Pancreas (tissue), 10 donors: Measurements from ENCODE around the gene SON. TPM values are rescaled to one million over a fixed set of nuclear protein-coding genes. Genes with fewer than 3 reads are reported as not detected.

ENCODE experiments used
- ATAC-seq, 4 donors: fragments of 200-7000 bp; cut with Tn5 transposase; one replicate each; pipeline versions ENCODE4 v1.8.0 to v1.9.1; 2020; ENCODE audit warnings: mild to moderate bottlenecking in 4 of 4, moderate library complexity in 4 of 4
- DNase-seq, 6 donors: peaks; one replicate each; pipeline ENCODE4 v3.0.0-alpha.2; 2020
- FAIRE-seq: peaks from 2 replicates; lab custom pipeline; 2012; peaks lifted over from hg19 to GRCh38; lab: Jason Lieb, UNC
- H3K27ac ChIP-seq, 4 donors: fragments of 200-600 bp; sonication (generic); 1 replicate in 3 of 4; 2 replicates in 1 of 4; pipeline versions ENCODE4 v1.5.0 to v1.8.0; 2020
- H3K27me3 ChIP-seq, 4 donors: fragments of 200-600 bp; one replicate each; pipeline ENCODE4 v1.8.0; 2021
- H3K36me3 ChIP-seq, 3 donors: fragments of 200-600 bp; sonication (generic) in 1 of 3; one replicate each; pipeline versions ENCODE4 v1.5.0 to v1.8.0; 2020 to 2021
- H3K4me1 ChIP-seq, 3 donors: fragments of 200-600 bp; one replicate each; pipeline ENCODE4 v1.8.0; 2021
- H3K4me3 ChIP-seq, 4 donors: fragments of 200-600 bp; sonication (generic) in 2 of 4; one replicate each; pipeline versions ENCODE4 v1.5.0 to v1.8.0; 2020 to 2021
- H3K9me3 ChIP-seq, 4 donors: fragments of 200-600 bp; one replicate each; pipeline ENCODE4 v1.8.0; 2021
- WGBS, 2 donors: extraction: QIAGEN DNeasy Blood & Tissue Kit; methylation state at CpG; one replicate each; pipeline ENCODE4 v1.1.7; 2013; 5-methylcytosine and 5-hydroxymethylcytosine counted together
- intact Hi-C, 3 donors: fragments of 100-400 bp; cut with DNase I; formaldehyde crosslinking; loops; one replicate each; pipeline versions ENCODE4 v1.11.1 to v1.14.2; 2022
- polyA plus RNA-seq, 2 donors: library from polyadenylated mRNA; stranded (reverse); fragments of 200-250 nt; gene quantifications; one replicate each; pipeline ENCODE4 v1.2.3, GENCODE V29; 2013
- total RNA-seq, 6 donors: library from RNA; stranded (reverse); fragmentation: NEBNext Ultra II Directional in 4 of 6; extraction: Animal tissue kit (Norgen Biotek cat#: 25700) in 4 of 6; gene quantifications; one replicate each; pipeline versions ENCODE4 v1.2.1 to v1.2.4, GENCODE V29; 2021 to 2023
- TF ChIP-seq, protein P1 (sequence below), 4 donors: fragments of 200-600 bp; sonication (generic) in 3 of 4; IDR thresholded peaks; one replicate each; pipeline versions ENCODE4 v1.5.0 to v1.8.0; 2021; ENCODE audit warnings: antibody characterized with exemption in 4 of 4
- donor health status: healthy with polysubstance abuse.
- donor health status: DM: no; HTN: no; CAD: no; lungs with moderate emphysema.
- donor health status: DM: no; HTN: no; CAD: no.
- donor health status: control.
- donor health status: control.
- donor health status: Bipolar disorder and iron deficiency.
- donor health status: DM: yes; HTN: yes; CAD: no.
- donor health status: DM: no; HTN: no; CAD: no.
- donor health status: DM: no; HTN: no; CAD: no.
- donor health status: DM: yes; HTN: yes; CAD: no.

SON gene
- total and polyA plus RNA-seq, 8 donors: 82.5 to 205 (median 102) TPM

DNA sequence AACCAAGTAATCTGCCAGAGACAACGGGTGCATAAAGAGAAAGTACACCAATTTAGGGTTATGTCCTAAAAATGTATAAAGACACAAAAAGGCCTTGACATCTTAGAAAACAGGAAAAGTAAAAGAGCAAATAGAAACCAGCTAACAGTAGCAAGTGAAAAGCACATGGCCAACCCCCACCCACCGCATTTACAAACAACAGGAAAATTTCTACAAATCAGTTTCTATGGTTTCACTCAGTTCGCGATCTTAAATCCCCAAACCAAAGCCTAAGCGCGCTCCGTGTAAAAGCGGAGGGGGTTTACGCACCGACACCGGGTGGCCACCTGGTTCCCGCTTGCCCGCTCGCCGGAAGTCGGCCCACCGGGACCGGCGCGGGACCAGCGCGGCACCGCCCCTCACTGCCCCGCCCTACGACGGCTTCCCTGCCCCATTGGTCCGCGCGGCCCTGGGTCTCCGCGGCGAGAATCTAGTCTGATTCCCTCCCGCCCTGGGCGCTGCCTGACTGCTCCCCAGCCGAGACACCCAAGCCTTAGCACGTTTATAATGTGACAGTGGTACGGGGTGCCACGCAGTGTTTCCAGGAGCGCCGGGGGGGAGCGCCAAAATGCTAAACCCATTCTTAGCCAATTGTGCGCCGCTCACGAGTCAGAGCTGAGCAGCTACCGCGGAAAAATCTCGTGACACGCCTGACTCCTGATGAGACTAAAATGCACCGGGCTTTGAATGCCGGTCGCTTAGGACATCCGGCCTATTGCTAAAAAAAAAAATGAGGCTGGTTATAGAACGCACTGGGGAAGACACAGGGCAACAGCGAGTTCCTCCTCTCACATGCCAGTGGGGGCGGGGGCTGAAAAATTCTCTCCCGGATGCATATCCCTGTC, 840 bp upstream of the SON start, which contains the start of gene GART:
GART (minus strand) TSS at position 362 of the 884 bp plus-strand sequence. CDS start 2,802 bp downstream, outside the sequence.
- Histone ChIP-seq H3K4me3 (peak within 1 kb of the TSS; percentile 38 to 82 (median 74)), H3K27ac (peak within 1 kb of the TSS; percentile 98 to 100 (median 100)), H3K36me3 (peaks cover 0 to 21% (median 6%) of the 10 kb centered on the region in 3 donors), H3K4me1 (peaks cover 13 to 39% (median 20%) of the 10 kb centered on the region in 3 donors), H3K9me3 (no peaks in the 10 kb centered on the region), H3K27me3 (no peaks in the 10 kb centered on the region)
- DNase-seq (peak; percentile 77 to 91 (median 81)), FAIRE-seq (no peak), ATAC-seq (peak; percentile 76 to 90 (median 81))
- intact Hi-C loops: no loop called here
- TF ChIP-seq, protein P1, sequence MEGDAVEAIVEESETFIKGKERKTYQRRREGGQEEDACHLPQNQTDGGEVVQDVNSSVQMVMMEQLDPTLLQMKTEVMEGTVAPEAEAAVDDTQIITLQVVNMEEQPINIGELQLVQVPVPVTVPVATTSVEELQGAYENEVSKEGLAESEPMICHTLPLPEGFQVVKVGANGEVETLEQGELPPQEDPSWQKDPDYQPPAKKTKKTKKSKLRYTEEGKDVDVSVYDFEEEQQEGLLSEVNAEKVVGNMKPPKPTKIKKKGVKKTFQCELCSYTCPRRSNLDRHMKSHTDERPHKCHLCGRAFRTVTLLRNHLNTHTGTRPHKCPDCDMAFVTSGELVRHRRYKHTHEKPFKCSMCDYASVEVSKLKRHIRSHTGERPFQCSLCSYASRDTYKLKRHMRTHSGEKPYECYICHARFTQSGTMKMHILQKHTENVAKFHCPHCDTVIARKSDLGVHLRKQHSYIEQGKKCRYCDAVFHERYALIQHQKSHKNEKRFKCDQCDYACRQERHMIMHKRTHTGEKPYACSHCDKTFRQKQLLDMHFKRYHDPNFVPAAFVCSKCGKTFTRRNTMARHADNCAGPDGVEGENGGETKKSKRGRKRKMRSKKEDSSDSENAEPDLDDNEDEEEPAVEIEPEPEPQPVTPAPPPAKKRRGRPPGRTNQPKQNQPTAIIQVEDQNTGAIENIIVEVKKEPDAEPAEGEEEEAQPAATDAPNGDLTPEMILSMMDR (IDR thresholded peaks at IDR 0.05): no peak
- 0% methylated on average over 56 of the region's 56 CpGs for WGBS, 2 donors

DNA sequence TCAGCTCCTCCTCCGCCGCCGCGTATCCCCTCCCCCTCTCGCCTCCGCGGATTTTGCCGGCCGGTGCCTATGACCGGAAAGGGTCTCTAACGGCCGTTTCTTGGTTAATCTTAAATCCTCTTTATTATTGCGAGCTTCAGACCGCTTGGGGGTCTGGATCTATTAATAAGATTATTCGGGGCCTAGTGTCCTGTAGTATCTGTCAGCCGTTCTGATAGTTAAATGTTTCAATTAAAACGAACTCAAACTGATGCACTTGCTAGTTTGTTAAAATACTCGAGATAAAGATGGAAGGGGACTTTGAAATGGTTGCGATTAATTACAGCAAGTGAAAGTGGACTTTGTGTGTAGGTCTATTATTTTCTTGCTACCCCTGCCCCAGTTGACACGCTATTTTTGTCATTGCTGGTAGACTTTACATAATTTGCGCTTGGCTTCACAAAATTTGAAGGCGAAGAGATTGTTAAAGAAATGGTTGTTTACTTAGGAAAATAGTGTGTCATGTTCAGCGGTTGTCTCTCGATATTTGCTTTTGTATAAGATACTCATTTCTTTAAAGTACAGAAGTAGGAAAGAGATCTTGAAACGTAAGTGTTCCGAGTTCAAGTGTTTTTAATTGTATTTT, 779 bp downstream of the SON start:
- TF ChIP-seq, protein P1 (IDR thresholded peaks at IDR 0.05): no peak
- no peak for FAIRE-seq
- peak in 5 of 6 donors; percentile 66 to 83 (median 73) for DNase-seq
- peaks cover 13 to 39% (median 20%) of the 10 kb centered on the region in 3 donors for H3K4me1 ChIP-seq
- H3K4me3 ChIP-seq: peak overlapping the region; percentile 38 to 82 (median 74)
- peak overlapping the region; percentile 98 to 100 (median 100) for H3K27ac ChIP-seq
- WGBS, 2 donors: 1% methylated on average over 26 of the region's 26 CpGs
- intact Hi-C loops: no loop called here
- peaks cover 0 to 17% (median 7%) of the 10 kb centered on the region in 3 donors for H3K36me3 ChIP-seq
- H3K9me3 ChIP-seq: no peaks in the 10 kb centered on the region
- H3K27me3 ChIP-seq: no peaks in the 10 kb centered on the region
- ATAC-seq: peak; percentile 34 to 55 (median 42)

DNA sequence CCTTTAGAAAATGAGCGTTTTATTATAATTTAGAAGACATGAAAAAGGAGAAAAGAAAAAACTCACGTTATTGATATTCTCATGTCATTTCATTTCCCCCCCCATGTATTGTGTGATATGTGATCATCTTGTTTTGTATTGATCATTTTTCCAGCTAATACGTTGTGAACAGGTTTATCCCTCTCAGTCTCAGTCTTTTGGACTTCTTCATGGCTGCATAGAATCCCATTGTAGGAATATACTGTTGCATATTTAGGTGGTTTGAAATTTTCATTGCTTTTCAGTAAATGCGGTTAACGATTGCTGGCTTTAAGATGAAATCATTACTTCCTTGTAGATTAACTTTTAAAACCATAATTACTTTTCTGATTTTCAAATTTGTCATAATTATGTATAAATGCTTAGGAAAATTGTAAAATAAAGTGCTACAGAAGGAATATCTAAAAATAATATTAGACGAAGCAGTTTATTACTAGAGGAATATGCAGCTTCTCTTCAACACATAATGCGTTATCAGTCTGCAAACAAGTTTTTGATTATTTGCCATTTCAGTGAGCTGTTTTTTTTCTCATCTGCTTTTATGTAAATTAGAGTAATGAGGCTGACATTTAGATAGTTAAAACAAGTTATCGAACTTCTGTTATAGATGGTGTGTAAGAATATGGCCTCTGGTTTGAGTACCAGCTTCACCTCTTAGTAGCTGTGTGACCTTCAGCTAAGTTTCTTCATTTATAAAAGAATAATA, 1.8 kb downstream of the SON start:
- Histone ChIP-seq H3K4me1 (peaks cover 13 to 39% (median 20%) of the 10 kb centered on the region in 3 donors), H3K4me3 (peak overlapping the region in 3 of 4 donors; percentile 68 to 82 (median 79)), H3K36me3 (peaks cover 0 to 18% (median 9%) of the 10 kb centered on the region in 3 donors), H3K27me3 (no peaks in the 10 kb centered on the region), H3K9me3 (no peaks in the 10 kb centered on the region), H3K27ac (no peak overlapping the region)
- intact Hi-C loops: no loop called here
- WGBS, 2 donors: 3 to 4% methylated on average over 8 of the region's 8 CpGs
- no peak for DNase-seq
- no peak for FAIRE-seq
- TF ChIP-seq, protein P1 (IDR thresholded peaks at IDR 0.05): no peak
- ATAC-seq: no peak

DNA sequence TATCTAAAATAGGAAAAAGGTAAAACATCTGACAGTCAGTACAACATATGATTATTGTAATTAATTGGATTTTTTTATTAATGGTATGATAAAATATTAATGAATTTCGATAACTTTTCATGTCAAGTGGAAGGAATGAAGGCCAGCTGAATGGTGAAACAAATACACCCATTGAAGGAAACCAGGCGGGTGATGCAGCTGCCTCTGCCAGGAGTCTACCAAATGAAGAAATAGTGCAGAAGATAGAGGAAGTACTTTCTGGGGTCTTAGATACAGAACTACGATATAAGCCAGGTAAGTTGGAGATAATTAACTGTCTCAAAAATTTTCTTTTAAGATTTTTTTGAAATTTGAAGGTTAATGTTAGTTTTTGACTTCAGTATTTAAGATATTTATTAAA, 3.2 kb downstream of the SON start:
- TF ChIP-seq, protein P1 (IDR thresholded peaks at IDR 0.05): no peak

More for the DNA sequence above, 3.2 kb downstream of the SON start:
- intact Hi-C loops: no loop called here
- Histone ChIP-seq H3K4me1 (peaks cover 12 to 25% (median 13%) of the 10 kb centered on the region in 3 donors), H3K9me3 (no peaks in the 10 kb centered on the region), H3K27me3 (no peaks in the 10 kb centered on the region), H3K27ac (no peak overlapping the region), H3K36me3 (peaks cover 0 to 32% (median 24%) of the 10 kb centered on the region in 3 donors), H3K4me3 (no peak overlapping the region)
- ATAC-seq: no peak
- FAIRE-seq: no peak
- 41 to 54% methylated on average over 3 of the region's 3 CpGs for WGBS, 2 donors
- no peak for DNase-seq
